Pancreas (tissue), 10 donors: Measurements from ENCODE around the gene CES4A. TPM values are rescaled to one million over a fixed set of nuclear protein-coding genes. Genes with fewer than 3 reads are reported as not detected.

Experiments used
- ATAC-seq, 4 donors: fragments of 200-7000 bp; cut with Tn5 transposase; one replicate each; pipeline versions ENCODE4 v1.8.0 to v1.9.1; 2020; ENCODE audit warnings: mild to moderate bottlenecking in 4 of 4, moderate library complexity in 4 of 4
- DNase-seq, 6 donors: peaks; one replicate each; pipeline ENCODE4 v3.0.0-alpha.2; 2020
- FAIRE-seq: peaks from 2 replicates; lab custom pipeline; 2012; peaks lifted over from hg19 to GRCh38; lab: Jason Lieb, UNC
- H3K27ac ChIP-seq, 4 donors: fragments of 200-600 bp; sonication (generic); 1 replicate in 3 of 4; 2 replicates in 1 of 4; pipeline versions ENCODE4 v1.5.0 to v1.8.0; 2020
- H3K27me3 ChIP-seq, 4 donors: fragments of 200-600 bp; one replicate each; pipeline ENCODE4 v1.8.0; 2021
- H3K36me3 ChIP-seq, 3 donors: fragments of 200-600 bp; sonication (generic) in 1 of 3; one replicate each; pipeline versions ENCODE4 v1.5.0 to v1.8.0; 2020 to 2021
- H3K4me1 ChIP-seq, 3 donors: fragments of 200-600 bp; one replicate each; pipeline ENCODE4 v1.8.0; 2021
- H3K4me3 ChIP-seq, 4 donors: fragments of 200-600 bp; sonication (generic) in 2 of 4; one replicate each; pipeline versions ENCODE4 v1.5.0 to v1.8.0; 2020 to 2021
- H3K9me3 ChIP-seq, 4 donors: fragments of 200-600 bp; one replicate each; pipeline ENCODE4 v1.8.0; 2021
- CTCF ChIP-seq, 4 donors: fragments of 200-600 bp; sonication (generic) in 3 of 4; IDR thresholded peaks; one replicate each; pipeline versions ENCODE4 v1.5.0 to v1.8.0; 2021; ENCODE audit warnings: antibody characterized with exemption in 4 of 4
- WGBS, 2 donors: extraction: QIAGEN DNeasy Blood & Tissue Kit; methylation state at CpG; one replicate each; pipeline ENCODE4 v1.1.7; 2013; 5-methylcytosine and 5-hydroxymethylcytosine counted together
- intact Hi-C, 3 donors: fragments of 100-400 bp; cut with DNase I; formaldehyde crosslinking; loops; one replicate each; pipeline versions ENCODE4 v1.11.1 to v1.14.2; 2022
- polyA plus RNA-seq, 2 donors: library from polyadenylated mRNA; stranded (reverse); fragments of 200-250 nt; gene quantifications; one replicate each; pipeline ENCODE4 v1.2.3, GENCODE V29; 2013
- total RNA-seq, 6 donors: library from RNA; stranded (reverse); fragmentation: NEBNext Ultra II Directional in 4 of 6; extraction: Animal tissue kit (Norgen Biotek cat#: 25700) in 4 of 6; gene quantifications; one replicate each; pipeline versions ENCODE4 v1.2.1 to v1.2.4, GENCODE V29; 2021 to 2023
- donor health status: healthy with polysubstance abuse.
- donor health status: DM: no; HTN: no; CAD: no; lungs with moderate emphysema.
- donor health status: DM: no; HTN: no; CAD: no.
- donor health status: control.
- donor health status: control.
- donor health status: Bipolar disorder and iron deficiency.
- donor health status: DM: yes; HTN: yes; CAD: no.
- donor health status: DM: no; HTN: no; CAD: no.
- donor health status: DM: no; HTN: no; CAD: no.
- donor health status: DM: yes; HTN: yes; CAD: no.

Gene CES4A
- total and polyA plus RNA-seq, 8 donors = 3.2 to 59.5 (median 5.7) TPM

GRCh38 chr16:67013823-67014633 lies 25.6 kb downstream of the CES4A start:
- no peaks in the 10 kb centered on the region for H3K4me1 ChIP-seq
- DNase-seq (peak; percentile 38 to 87 (median 74)), FAIRE-seq (no peak), ATAC-seq (peak; percentile 54 to 76 (median 71))
- no peaks in the 10 kb centered on the region for H3K36me3 ChIP-seq
- 3 to 4% methylated on average over 66 to 70 of the region's 70 CpGs for WGBS, 2 donors
- H3K9me3 ChIP-seq = no peaks in the 10 kb centered on the region
- H3K4me3 ChIP-seq = peak overlapping the region; percentile 22 to 59 (median 41)
- TF ChIP-seq CTCF (IDR thresholded peaks at IDR 0.05) = peak in 1 of 4 donors; percentile 8
- intact Hi-C loops = loop anchor here in 1 of 3 donors (10.0 kb wide), 1 partner anchor 171 kb away; the partner anchor contains the start of gene MATCAP1
- peak overlapping the region in 1 of 4 donors; percentile 8 for H3K27ac ChIP-seq
- H3K27me3 ChIP-seq = no peaks in the 10 kb centered on the region

GRCh38 chr16:67014634-67015312 lies 26.4 kb downstream of the CES4A start:
- FAIRE-seq = no peak
- no peak for TF ChIP-seq CTCF (IDR thresholded peaks at IDR 0.05)
- H3K36me3 ChIP-seq = no peaks in the 10 kb centered on the region
- no peaks in the 10 kb centered on the region for H3K27me3 ChIP-seq
- peak in 2 of 6 donors; percentile 0 to 26 for DNase-seq
- no peaks in the 10 kb centered on the region for H3K9me3 ChIP-seq
- H3K4me1 ChIP-seq = no peaks in the 10 kb centered on the region
- intact Hi-C loops = loop anchor here in 1 of 3 donors (5.0 to 10.0 kb wide), 2 partner anchors 143 to 170 kb away; partner anchors contain the start of genes FBXL8, MATCAP1 and TRADD
- 56 to 65% methylated on average over 6 of the region's 6 CpGs for WGBS, 2 donors
- peak overlapping the region in 2 of 4 donors; percentile 54 to 59 for H3K4me3 ChIP-seq
- H3K27ac ChIP-seq = no peak overlapping the region
- ATAC-seq = no peak

DNA sequence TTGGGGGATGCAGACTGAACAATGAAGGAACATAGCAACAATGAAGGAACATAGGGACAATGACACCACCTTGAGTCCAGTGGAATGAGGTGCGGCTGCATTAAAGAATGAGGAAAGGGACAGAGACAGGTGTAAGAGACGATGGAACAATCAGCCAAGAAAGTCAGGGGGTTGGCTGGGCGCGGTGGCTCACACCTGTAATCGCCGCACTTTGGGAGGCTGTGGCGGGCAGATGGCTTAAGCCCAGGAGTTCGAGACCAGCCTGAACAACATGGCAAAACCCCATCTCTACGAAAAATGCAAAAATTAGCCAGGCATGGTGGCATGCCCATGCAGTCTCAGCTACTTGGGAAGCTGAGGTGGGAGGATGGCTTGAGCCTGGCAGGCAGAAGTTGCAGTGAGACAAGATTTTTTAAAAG lies 26.9 kb downstream of the CES4A start:
- intact Hi-C loops = loop anchor here in 1 of 3 donors (5.0 to 10.0 kb wide), 2 partner anchors 142 to 169 kb away; partner anchors contain the start of genes FBXL8, MATCAP1 and TRADD
- ATAC-seq (no peak), DNase-seq (peak in 2 of 6 donors; percentile 13 to 32), FAIRE-seq (no peak)
- Histone ChIP-seq H3K9me3 (no peaks in the 10 kb centered on the region), H3K4me3 (no peak overlapping the region), H3K36me3 (no peaks in the 10 kb centered on the region), H3K27me3 (no peaks in the 10 kb centered on the region), H3K4me1 (no peaks in the 10 kb centered on the region), H3K27ac (no peak overlapping the region)
- 87 to 91% methylated on average over 9 of the region's 9 CpGs for WGBS, 2 donors
- no peak for TF ChIP-seq CTCF (IDR thresholded peaks at IDR 0.05)

DNA sequence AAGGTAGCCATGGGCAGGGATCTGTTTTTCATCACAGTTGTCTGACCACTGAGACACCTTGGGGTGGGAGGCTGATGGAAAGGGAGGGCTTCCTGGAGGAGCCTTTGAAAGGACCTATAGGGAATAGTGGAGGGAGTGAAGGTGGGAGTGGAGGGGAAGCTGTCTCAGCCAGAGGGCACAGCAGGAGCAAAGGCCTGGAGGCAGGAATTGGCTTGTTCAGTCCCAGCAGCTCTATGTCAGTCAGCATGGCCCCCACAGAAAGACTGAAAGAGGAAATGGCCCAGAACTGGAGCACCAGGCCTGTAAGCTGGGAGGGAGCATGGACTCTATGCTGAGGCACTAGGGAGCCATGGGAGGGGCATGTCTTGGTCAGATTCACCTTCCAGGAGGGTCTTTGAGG lies 27.8 kb downstream of the CES4A start:
- Histone ChIP-seq H3K9me3 (no peaks in the 10 kb centered on the region), H3K4me3 (no peak overlapping the region), H3K4me1 (no peaks in the 10 kb centered on the region), H3K27me3 (no peaks in the 10 kb centered on the region), H3K36me3 (no peaks in the 10 kb centered on the region), H3K27ac (no peak overlapping the region)
- peak in 2 of 6 donors; percentile 6 to 21 for DNase-seq
- ATAC-seq = no peak
- FAIRE-seq = no peak
- no peak for TF ChIP-seq CTCF (IDR thresholded peaks at IDR 0.05)
- intact Hi-C loops = loop anchor here in 1 of 3 donors (5.0 to 10.0 kb wide), 2 partner anchors 141 to 169 kb away; partner anchors contain the start of genes FBXL8, MATCAP1 and TRADD
